Nephron (organoid): ENCODE data around the gene LRRC8C.
A peak's percentile ranks its signal among the peaks of the same experiment; 100 is the strongest.

ENCODE experiments used
- H3K27ac Mint-ChIP-seq, 3 experiments: 2 replicates each; pipeline ENCODE4 v1.8.0; 2020; ENCODE audit warnings: mixed read lengths in 3 of 3, mild to moderate bottlenecking in 2 of 3, moderate library complexity in 1 of 3
- H3K27me3 Mint-ChIP-seq: 2 replicates; pipeline ENCODE4 v1.8.0; 2021; ENCODE audit warnings: low read depth, mild to moderate bottlenecking, moderate library complexity, mixed read lengths
- H3K36me3 Mint-ChIP-seq: 2 replicates; pipeline ENCODE4 v1.8.0; 2020; ENCODE audit warnings: low read depth, mixed read lengths
- H3K4me1 Mint-ChIP-seq: 2 replicates; pipeline ENCODE4 v1.8.0; 2020; ENCODE audit warnings: mixed read lengths
- H3K4me3 Mint-ChIP-seq, 3 experiments: 2 replicates each; pipeline ENCODE4 v1.8.0; 2020; ENCODE audit warnings: mild to moderate bottlenecking in 3 of 3, mixed read lengths in 3 of 3, moderate library complexity in 2 of 3
- H3K9me3 Mint-ChIP-seq: 2 replicates; pipeline ENCODE4 v1.8.0; 2020; ENCODE audit warnings: mixed read lengths
- CTCF ChIP-seq, 3 experiments: fragments of 200-600 bp; sonication (generic); IDR thresholded peaks; one replicate each; pipeline ENCODE4 v1.5.0; 2021; ENCODE audit warnings: antibody characterized with exemption in 3 of 3; ENCODE audit not compliant: unreplicated experiment in 3 of 3

The LRRC8C gene

DNA sequence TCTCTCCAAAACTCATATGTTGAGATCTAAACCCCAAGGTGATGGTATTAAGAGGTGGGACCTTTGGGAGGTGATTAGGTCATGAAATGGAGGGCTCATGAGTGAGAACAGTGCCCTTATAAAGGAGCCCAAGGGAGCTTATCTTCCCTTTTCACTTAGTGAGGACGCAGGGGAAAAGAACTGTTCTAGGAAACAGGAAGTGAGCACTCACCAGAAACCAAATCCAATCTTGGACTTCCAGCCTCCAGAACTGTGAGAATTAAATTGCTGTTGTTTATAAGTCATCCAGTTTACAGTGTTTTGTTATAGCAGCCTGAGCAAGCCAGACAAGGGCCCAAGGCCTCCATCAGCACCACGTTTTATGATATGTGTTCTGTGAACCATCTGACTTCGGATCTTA, 127.6 kb downstream of the LRRC8C start:
- Mint-ChIP-seq H3K27me3 (peaks cover 44% of the 10 kb centered on the region), H3K4me3 (no peak overlapping the region), H3K9me3 (no peaks in the 10 kb centered on the region), H3K4me1 (peaks cover 35% of the 10 kb centered on the region), H3K36me3 (no peaks in the 10 kb centered on the region), H3K27ac (no peak overlapping the region)
- no peak for TF ChIP-seq CTCF (IDR thresholded peaks at IDR 0.05; ENCODE audit: unreplicated experiment in 3 of 3)

DNA sequence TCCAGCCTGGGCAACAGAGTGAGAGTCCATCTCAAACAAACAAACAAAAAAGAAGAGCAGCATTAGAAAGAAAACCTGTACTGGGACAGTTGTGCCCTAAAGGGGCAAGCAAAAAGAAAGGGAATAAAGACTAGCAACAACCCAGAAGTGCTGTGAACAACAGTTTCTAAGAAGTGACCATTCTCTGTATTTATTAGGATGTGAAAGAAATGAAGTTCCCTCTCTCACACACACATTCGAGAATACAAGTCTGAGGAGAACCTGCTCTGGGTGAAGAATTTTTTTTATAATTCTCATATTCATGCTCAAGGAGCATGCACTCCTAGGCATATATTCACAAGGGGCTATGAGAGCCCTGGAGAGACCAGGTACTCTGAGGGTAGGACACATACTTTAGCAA, 128.4 kb downstream of the LRRC8C start:
- Mint-ChIP-seq H3K4me1 (peaks cover 35% of the 10 kb centered on the region), H3K4me3 (no peak overlapping the region), H3K9me3 (no peaks in the 10 kb centered on the region), H3K36me3 (no peaks in the 10 kb centered on the region), H3K27me3 (peaks cover 48% of the 10 kb centered on the region), H3K27ac (no peak overlapping the region)
- no peak for TF ChIP-seq CTCF (IDR thresholded peaks at IDR 0.05; ENCODE audit: unreplicated experiment in 3 of 3)

DNA sequence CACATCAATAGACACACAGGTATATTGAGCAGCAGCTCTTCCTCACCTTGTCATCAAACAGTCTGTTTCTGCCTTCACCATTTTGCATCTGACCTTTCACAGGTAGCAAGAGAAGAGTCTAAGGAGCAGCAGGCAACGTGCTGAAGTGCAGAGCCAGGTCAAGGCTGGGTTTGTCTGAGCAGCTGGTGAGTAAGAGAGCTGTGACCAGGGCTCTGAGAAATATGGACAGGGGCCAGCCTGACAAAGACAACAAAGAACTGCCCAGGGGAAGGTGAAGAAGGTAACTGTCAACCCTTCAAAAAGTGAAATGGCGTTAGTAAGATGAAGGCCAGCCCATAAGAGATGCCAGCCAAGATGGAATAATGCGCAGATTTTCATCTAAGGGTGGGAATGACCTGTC, 129.0 kb downstream of the LRRC8C start:
- H3K36me3 Mint-ChIP-seq, result no peaks in the 10 kb centered on the region
- no peak overlapping the region for H3K27ac Mint-ChIP-seq
- TF ChIP-seq CTCF (IDR thresholded peaks at IDR 0.05; ENCODE audit: unreplicated experiment in 3 of 3), result no peak
- no peaks in the 10 kb centered on the region for H3K9me3 Mint-ChIP-seq
- peak overlapping the region; percentile 24 to 44 (median 38) for H3K4me3 Mint-ChIP-seq
- H3K4me1 Mint-ChIP-seq, result peaks cover 35% of the 10 kb centered on the region
- peaks cover 49% of the 10 kb centered on the region for H3K27me3 Mint-ChIP-seq

- peaks cover 30% of the 10 kb centered on the region for H3K4me1 Mint-ChIP-seq
- no peak for TF ChIP-seq CTCF (IDR thresholded peaks at IDR 0.05; ENCODE audit: unreplicated experiment in 3 of 3)
- no peaks in the 10 kb centered on the region for H3K9me3 Mint-ChIP-seq
- H3K27me3 Mint-ChIP-seq, result peaks cover 48% of the 10 kb centered on the region
- H3K36me3 Mint-ChIP-seq, result no peaks in the 10 kb centered on the region
- peak overlapping the region in 1 of 3 experiments; percentile 19 for H3K27ac Mint-ChIP-seq
- peak overlapping the region; percentile 81 to 86 (median 86) for H3K4me3 Mint-ChIP-seq
These were observed 129.5 kb downstream of the LRRC8C start for GRCh38 chr1:89762386-89762778.

- no peaks in the 10 kb centered on the region for H3K9me3 Mint-ChIP-seq
- TF ChIP-seq CTCF (IDR thresholded peaks at IDR 0.05; ENCODE audit: unreplicated experiment in 3 of 3), result peak; percentile 95 to 99 (median 97)
- peaks cover 48% of the 10 kb centered on the region for H3K27me3 Mint-ChIP-seq
These were observed 130.1 kb downstream of the LRRC8C start for GRCh38 chr1:89762779-89763648.

GRCh38 chr1:89763649-89763986, 130.7 kb downstream of the LRRC8C start:
- Mint-ChIP-seq H3K27ac (no peak overlapping the region), H3K36me3 (no peaks in the 10 kb centered on the region), H3K4me1 (peaks cover 19% of the 10 kb centered on the region), H3K27me3 (peaks cover 48% of the 10 kb centered on the region), H3K9me3 (no peaks in the 10 kb centered on the region), H3K4me3 (peak overlapping the region; percentile 81 to 86 (median 86))
- no peak for TF ChIP-seq CTCF (IDR thresholded peaks at IDR 0.05; ENCODE audit: unreplicated experiment in 3 of 3)

More at GRCh38 chr1:89762779-89763648, 130.1 kb downstream of the LRRC8C start:
- Mint-ChIP-seq H3K27ac (peak overlapping the region; percentile 4 to 19 (median 19)), H3K4me3 (peak overlapping the region; percentile 81 to 86 (median 86)), H3K36me3 (no peaks in the 10 kb centered on the region), H3K4me1 (peaks cover 24% of the 10 kb centered on the region)
